SU-DHL-6 (cell line): ENCODE data around the gene NOS1AP.

Experiments used
- CTCF ChIP-seq: fragments of 200-600 bp; sonication (generic); IDR thresholded peaks from one replicate; pipeline ENCODE4 v1.5.1; 2017; ENCODE audit warnings: antibody characterized with exemption, mild to moderate bottlenecking, low read length, moderate library complexity; ENCODE audit not compliant: insufficient read depth, poor library complexity, severe bottlenecking
- EZH2phosphoT487 ChIP-seq: fragments of 200-600 bp; sonication (generic), shearing (Covaris generic); conservative IDR thresholded peaks from 2 replicates; pipeline ENCODE4 v1.6.1; 2018; ENCODE audit warnings: mild to moderate bottlenecking, antibody characterized with exemption, low read length, moderate library complexity, mixed read lengths

- no peak for TF ChIP-seq CTCF
- TF ChIP-seq EZH2phosphoT487: no peak
Observed at GRCh38 chr1:162193221-162193620, 123.7 kb downstream of the NOS1AP start.
